Activated CD4-positive, CD25-positive, alpha-beta regulatory T cell treated with anti-CD3 and anti-CD28 coated beads, Interleukin-2, amount 50 U/mL, for 72 hours (primary cell): Measurements from ENCODE around the gene CYSLTR2.

ENCODE experiments used
- DNase-seq: peaks from one replicate; pipeline ENCODE4 v3.0.0; 2021

Gene CYSLTR2

GRCh38 chr13:48707405-48707804 lies 53.7 kb downstream of the CYSLTR2 start:
- no peak for DNase-seq

GRCh38 chr13:48708764-48709163 lies 55.0 kb downstream of the CYSLTR2 start:
- no peak for DNase-seq

GRCh38 chr13:48709213-48709612 lies 55.5 kb downstream of the CYSLTR2 start:
- no peak for DNase-seq

GRCh38 chr13:48710160-48710559 lies 56.4 kb downstream of the CYSLTR2 start:
- no peak for DNase-seq

- DNase-seq: no peak
Measured at GRCh38 chr13:48712141-48712540, 58.4 kb downstream of the CYSLTR2 start.

GRCh38 chr13:48715977-48716376 lies 62.2 kb downstream of the CYSLTR2 start:
- no peak for DNase-seq

GRCh38 chr13:48720621-48721020 lies 66.9 kb downstream of the CYSLTR2 start:
- no peak for DNase-seq

GRCh38 chr13:48723168-48723567 lies 69.4 kb downstream of the CYSLTR2 start:
- DNase-seq: no peak

GRCh38 chr13:48725271-48725670 lies 71.5 kb downstream of the CYSLTR2 start:
- no peak for DNase-seq

- no peak for DNase-seq
Measured at GRCh38 chr13:48726711-48727110, 73.0 kb downstream of the CYSLTR2 start.

- DNase-seq: no peak
Measured at GRCh38 chr13:48727241-48728011, 73.7 kb downstream of the CYSLTR2 start.

- DNase-seq: no peak
Measured at GRCh38 chr13:48728226-48728625, 74.5 kb downstream of the CYSLTR2 start.

- no peak for DNase-seq
Measured at GRCh38 chr13:48728876-48729275, 75.1 kb downstream of the CYSLTR2 start.

- no peak for DNase-seq
Measured at GRCh38 chr13:48729856-48730255, 76.1 kb downstream of the CYSLTR2 start.

- DNase-seq: no peak
Measured at GRCh38 chr13:48731001-48731658, 77.4 kb downstream of the CYSLTR2 start.

- peak; percentile 68 for DNase-seq
Measured at GRCh38 chr13:48731957-48732569, 78.3 kb downstream of the CYSLTR2 start.

GRCh38 chr13:48733739-48734335 lies 80.1 kb downstream of the CYSLTR2 start:
- no peak for DNase-seq

GRCh38 chr13:48735571-48735970 lies 81.8 kb downstream of the CYSLTR2 start:
- no peak for DNase-seq

- no peak for DNase-seq
Measured at GRCh38 chr13:48737689-48738088, 84.0 kb downstream of the CYSLTR2 start.

GRCh38 chr13:48738311-48738710 lies 84.6 kb downstream of the CYSLTR2 start:
- no peak for DNase-seq

GRCh38 chr13:48739386-48739964 lies 85.7 kb downstream of the CYSLTR2 start:
- DNase-seq: no peak

- DNase-seq: no peak
Measured at GRCh38 chr13:48741377-48741776, 87.6 kb downstream of the CYSLTR2 start.

GRCh38 chr13:48746821-48747220 lies 93.1 kb downstream of the CYSLTR2 start:
- no peak for DNase-seq
